Lower lobe of right lung (tissue), 2 donors: ENCODE measurements around the gene THTPA. TPM values are rescaled to one million over a fixed set of nuclear protein-coding genes. Genes with fewer than 3 reads are reported as not detected.

Source experiments
- ATAC-seq, 2 donors: fragments of 200-7000 bp; cut with Tn5 transposase; one replicate each; pipeline ENCODE4 v1.9.1; 2020 to 2022; ENCODE audit warnings: mild to moderate bottlenecking in 2 of 2, moderate library complexity in 2 of 2
- DNase-seq: peaks from one replicate; pipeline ENCODE4 v3.0.0-alpha.2; 2020
- H3K27ac ChIP-seq: fragments of 200-600 bp; one replicate; pipeline ENCODE4 v1.8.0; 2022
- H3K27me3 ChIP-seq: fragments of 200-600 bp; one replicate; pipeline ENCODE4 v1.8.0; 2022; ENCODE audit warnings: low read depth
- H3K36me3 ChIP-seq: fragments of 200-600 bp; one replicate; pipeline ENCODE4 v1.8.0; 2022; ENCODE audit warnings: mild to moderate bottlenecking
- H3K4me1 ChIP-seq: fragments of 200-600 bp; one replicate; pipeline ENCODE4 v1.8.0; 2022
- H3K4me3 ChIP-seq: fragments of 200-600 bp; one replicate; pipeline ENCODE4 v1.8.0; 2022; ENCODE audit warnings: mild to moderate bottlenecking
- H3K9me3 ChIP-seq: fragments of 200-600 bp; one replicate; pipeline ENCODE4 v1.8.0; 2022
- intact Hi-C: fragments of 100-400 bp; cut with DNase I; formaldehyde crosslinking; loops from one replicate; pipeline ENCODE4 v1.11.0; 2022
- total RNA-seq: library from RNA; stranded (reverse); fragmentation: NEBNext Ultra II Directional; extraction: Animal tissue kit (Norgen Biotek cat#: 25700); gene quantifications from one replicate; pipeline ENCODE4 v1.2.1, GENCODE V29; 2021
- TF ChIP-seq, protein P1 (sequence below): fragments of 200-600 bp; IDR thresholded peaks from one replicate; pipeline ENCODE4 v1.8.0; 2022; ENCODE audit warnings: antibody characterized with exemption, mild to moderate bottlenecking
- donor health status: DM: no; HTN: yes; CAD: no; lungs with severe emphysema.

The THTPA gene
- total RNA-seq, 1 donor from 2014 or later: 19.1 TPM

DNA sequence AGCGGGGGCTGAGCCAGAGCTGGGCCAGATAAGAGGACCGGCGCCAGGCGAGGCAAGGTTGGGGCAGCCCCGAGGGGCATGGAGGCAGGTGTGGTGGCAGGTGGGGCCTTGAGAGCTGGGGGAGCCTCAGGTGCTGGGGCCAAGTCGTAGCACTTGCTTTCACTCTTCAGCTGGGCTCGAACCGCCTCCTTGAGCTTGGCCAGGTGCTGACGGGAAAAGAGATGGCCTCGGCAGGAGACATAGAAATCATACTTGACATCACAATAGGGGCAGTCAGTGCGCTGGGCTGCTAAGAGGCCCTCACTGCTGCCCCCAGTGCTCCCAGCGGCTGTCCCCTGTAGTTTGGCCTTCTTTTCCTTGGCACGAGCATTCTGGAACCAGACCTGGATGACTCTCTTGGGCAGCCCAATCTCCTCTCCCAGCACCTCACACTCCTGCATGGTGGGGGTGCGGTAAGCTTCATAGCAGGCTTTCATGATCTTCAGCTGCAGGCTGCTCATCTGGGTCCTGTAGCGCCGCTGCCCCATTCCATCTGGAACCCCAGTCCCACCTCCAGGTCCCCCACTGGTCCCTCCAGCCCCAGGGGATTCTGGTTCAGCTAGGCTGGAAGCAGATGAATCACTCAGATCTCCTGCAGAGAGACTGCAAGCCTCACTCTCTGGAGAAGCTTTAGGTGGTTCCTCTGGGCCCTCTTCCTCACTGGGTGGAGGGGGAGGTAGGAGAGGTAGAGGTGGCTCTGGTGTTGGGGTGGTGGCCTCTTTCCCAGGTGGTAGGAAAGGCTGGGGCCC is 32.6 kb upstream of the THTPA start:
- H3K4me3 ChIP-seq: no peak overlapping the region
- DNase-seq (no peak), ATAC-seq (no peak)
- no peak overlapping the region for H3K27ac ChIP-seq
- no peaks in the 10 kb centered on the region for H3K9me3 ChIP-seq
- H3K4me1 ChIP-seq: no peaks in the 10 kb centered on the region
- no peaks in the 10 kb centered on the region for H3K27me3 ChIP-seq
- intact Hi-C loops: no loop called here
- no peaks in the 10 kb centered on the region for H3K36me3 ChIP-seq
- TF ChIP-seq, protein P1, sequence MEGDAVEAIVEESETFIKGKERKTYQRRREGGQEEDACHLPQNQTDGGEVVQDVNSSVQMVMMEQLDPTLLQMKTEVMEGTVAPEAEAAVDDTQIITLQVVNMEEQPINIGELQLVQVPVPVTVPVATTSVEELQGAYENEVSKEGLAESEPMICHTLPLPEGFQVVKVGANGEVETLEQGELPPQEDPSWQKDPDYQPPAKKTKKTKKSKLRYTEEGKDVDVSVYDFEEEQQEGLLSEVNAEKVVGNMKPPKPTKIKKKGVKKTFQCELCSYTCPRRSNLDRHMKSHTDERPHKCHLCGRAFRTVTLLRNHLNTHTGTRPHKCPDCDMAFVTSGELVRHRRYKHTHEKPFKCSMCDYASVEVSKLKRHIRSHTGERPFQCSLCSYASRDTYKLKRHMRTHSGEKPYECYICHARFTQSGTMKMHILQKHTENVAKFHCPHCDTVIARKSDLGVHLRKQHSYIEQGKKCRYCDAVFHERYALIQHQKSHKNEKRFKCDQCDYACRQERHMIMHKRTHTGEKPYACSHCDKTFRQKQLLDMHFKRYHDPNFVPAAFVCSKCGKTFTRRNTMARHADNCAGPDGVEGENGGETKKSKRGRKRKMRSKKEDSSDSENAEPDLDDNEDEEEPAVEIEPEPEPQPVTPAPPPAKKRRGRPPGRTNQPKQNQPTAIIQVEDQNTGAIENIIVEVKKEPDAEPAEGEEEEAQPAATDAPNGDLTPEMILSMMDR: no peak

DNA sequence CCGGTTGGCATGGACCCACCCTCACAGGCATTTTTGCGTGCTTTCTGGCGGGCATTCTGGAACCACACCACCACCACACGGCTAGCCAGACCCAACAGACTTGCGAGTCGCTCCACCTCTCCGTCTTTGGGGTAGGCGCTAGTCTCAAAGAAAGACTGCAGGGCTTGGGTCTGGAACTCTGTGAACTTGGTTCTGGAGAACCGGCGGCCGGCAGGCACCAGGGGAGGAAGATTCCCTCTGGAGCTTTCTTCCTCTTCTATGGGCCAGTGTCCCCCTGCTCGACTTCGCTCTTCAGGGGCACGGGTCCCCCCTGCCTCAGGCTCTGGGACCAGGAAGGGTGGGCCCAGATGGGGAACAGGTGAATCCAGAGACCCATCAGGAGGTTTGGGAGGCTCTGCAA is 31.1 kb upstream of the THTPA start:
- Histone ChIP-seq H3K9me3 (no peaks in the 10 kb centered on the region), H3K36me3 (no peaks in the 10 kb centered on the region), H3K4me3 (no peak overlapping the region), H3K27me3 (no peaks in the 10 kb centered on the region), H3K4me1 (no peaks in the 10 kb centered on the region), H3K27ac (no peak overlapping the region)
- DNase-seq (no peak), ATAC-seq (no peak)
- TF ChIP-seq, protein P1: no peak
- intact Hi-C loops: no loop called here

DNA sequence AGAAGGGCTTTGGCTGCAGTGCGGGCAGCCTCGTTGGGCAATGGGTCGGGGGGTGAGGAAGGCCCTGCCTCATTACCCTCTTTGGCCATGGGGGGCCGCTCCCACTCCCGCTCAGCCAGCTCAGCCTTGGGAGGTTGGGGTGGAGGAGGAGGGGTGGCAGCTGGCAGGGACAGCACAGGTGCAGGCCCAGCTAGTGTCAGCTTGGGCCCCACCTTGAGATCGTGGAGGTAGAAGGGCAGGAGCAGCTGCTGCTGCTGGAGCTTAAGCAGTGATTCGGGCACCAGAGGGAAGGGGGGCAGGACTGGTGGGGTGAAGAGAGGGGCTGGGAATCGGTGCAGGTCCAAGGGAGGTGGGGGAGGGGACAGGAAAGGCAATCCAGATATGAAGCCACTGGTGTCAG is 30.5 kb upstream of the THTPA start:
- intact Hi-C loops: no loop called here
- H3K27me3 ChIP-seq: no peaks in the 10 kb centered on the region
- TF ChIP-seq, protein P1: no peak
- ATAC-seq (no peak), DNase-seq (no peak)
- no peak overlapping the region for H3K4me3 ChIP-seq
- peaks cover 1% of the 10 kb centered on the region for H3K4me1 ChIP-seq
- no peaks in the 10 kb centered on the region for H3K36me3 ChIP-seq
- no peak overlapping the region for H3K27ac ChIP-seq
- no peaks in the 10 kb centered on the region for H3K9me3 ChIP-seq

DNA sequence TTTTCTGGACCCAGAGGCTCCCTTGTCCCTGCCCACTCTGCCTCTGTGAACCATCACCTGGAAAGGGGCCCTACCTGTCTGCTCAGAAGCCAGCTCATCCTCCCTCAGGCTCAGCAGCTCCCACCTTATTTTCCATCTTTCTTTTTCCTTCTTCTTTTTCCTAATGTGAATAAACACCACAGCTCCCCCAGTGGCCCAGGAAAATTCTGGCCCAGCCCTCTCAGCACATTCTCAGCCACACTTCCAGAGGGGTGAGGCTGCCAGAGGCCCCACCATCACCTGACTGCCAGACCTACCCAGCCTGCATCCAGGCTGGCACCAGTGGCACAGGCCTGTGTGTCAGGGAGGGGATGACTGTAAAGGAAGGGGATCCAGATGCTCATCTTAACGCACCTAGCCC is 27.5 kb upstream of the THTPA start:
- H3K27me3 ChIP-seq: no peaks in the 10 kb centered on the region
- ATAC-seq: no peak
- H3K9me3 ChIP-seq: no peaks in the 10 kb centered on the region
- no peak overlapping the region for H3K27ac ChIP-seq
- intact Hi-C loops: no loop called here
- no peak for DNase-seq
- no peak overlapping the region for H3K4me3 ChIP-seq
- TF ChIP-seq, protein P1: no peak
- no peaks in the 10 kb centered on the region for H3K36me3 ChIP-seq
- H3K4me1 ChIP-seq: peaks cover 5% of the 10 kb centered on the region

DNA sequence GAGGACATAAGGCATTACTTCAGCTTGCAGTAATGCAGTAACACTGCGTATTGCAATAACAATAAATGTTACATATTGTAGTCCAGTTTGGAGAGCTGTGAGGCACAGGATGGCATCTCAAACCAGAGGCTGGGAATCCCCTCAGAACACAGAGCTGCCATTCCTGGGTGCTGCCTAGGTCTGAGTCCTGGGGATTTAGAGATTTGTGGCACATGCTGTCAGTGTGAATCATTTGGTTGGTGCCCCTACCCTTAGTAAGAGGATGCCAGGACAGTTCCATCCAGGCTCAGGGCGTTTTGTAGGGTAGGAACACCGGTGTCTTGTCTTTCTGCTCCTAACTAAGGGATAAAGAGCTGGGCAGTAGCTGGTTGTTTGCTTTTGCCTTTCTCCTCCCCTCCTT is 27.1 kb upstream of the THTPA start:
- H3K4me1 ChIP-seq: peaks cover 5% of the 10 kb centered on the region
- TF ChIP-seq, protein P1: no peak
- ATAC-seq (no peak), DNase-seq (no peak)
- no peak overlapping the region for H3K27ac ChIP-seq
- no peaks in the 10 kb centered on the region for H3K36me3 ChIP-seq
- no peak overlapping the region for H3K4me3 ChIP-seq
- intact Hi-C loops: no loop called here
- H3K27me3 ChIP-seq: no peaks in the 10 kb centered on the region
- no peaks in the 10 kb centered on the region for H3K9me3 ChIP-seq
